Neural cell (in vitro differentiated cells): Measurements from ENCODE around the gene PAPLN.

ENCODE experiments used
- EZH2 ChIP-seq: fragments of 200-600, 300-800 bp; shearing (Covaris generic), sonication (generic); IDR thresholded peaks from 2 replicates; pipeline ENCODE4 v1.6.1; 2014; ENCODE audit warnings: antibody characterized with exemption, low read length, borderline replicate concordance, mild to moderate bottlenecking; ENCODE audit not compliant: insufficient read depth, poor library complexity, severe bottlenecking
- SMC3 ChIP-seq: fragments of 450-650 bp; conservative IDR thresholded peaks from 2 replicates; pipeline ENCODE4 v1.6.1; 2014; ENCODE audit warnings: antibody characterized with exemption, mild to moderate bottlenecking, moderate library complexity; ENCODE audit not compliant: poor library complexity

- TF ChIP-seq EZH2 (no peak), SMC3 (no peak)
Observed at GRCh38 chr14:73241481-73242165, 4.3 kb downstream of the PAPLN start.
